Immature natural killer cell (primary cell): Measurements from ENCODE around the gene TXNIP. TPM values are rescaled to one million over a fixed set of nuclear protein-coding genes. Genes with fewer than 3 reads are reported as not detected.
A peak's percentile ranks its signal among the peaks of the same experiment; 100 is the strongest.

Source experiments
- DNase-seq, 3 donors: peaks; one replicate each; pipeline ENCODE4 v3.0.0; 2022; ENCODE audit warnings: mixed read lengths in 1 of 3
- H3K27ac Mint-ChIP-seq, 6 donors: one replicate each; pipeline ENCODE4 v1.8.0; 2020; ENCODE audit warnings: mixed read lengths in 6 of 6, mild to moderate bottlenecking in 5 of 6, inconsistent platforms in 4 of 6, moderate library complexity in 3 of 6
- H3K27me3 Mint-ChIP-seq, 3 donors: one replicate each; pipeline ENCODE4 v1.8.0; 2020 to 2021; ENCODE audit warnings: low read depth in 3 of 3, mild to moderate bottlenecking in 3 of 3, mixed read lengths in 3 of 3, moderate library complexity in 3 of 3, inconsistent platforms in 1 of 3
- H3K36me3 Mint-ChIP-seq, 3 donors: one replicate each; pipeline ENCODE4 v1.8.0; 2020; ENCODE audit warnings: mixed read lengths in 3 of 3, inconsistent platforms in 2 of 3, mild to moderate bottlenecking in 2 of 3
- H3K4me1 Mint-ChIP-seq, 2 donors: one replicate each; pipeline ENCODE4 v1.8.0; 2020; ENCODE audit warnings: inconsistent platforms in 2 of 2, mild to moderate bottlenecking in 2 of 2, mixed read lengths in 2 of 2, moderate library complexity in 1 of 2
- H3K4me3 Mint-ChIP-seq, 5 donors: one replicate each; pipeline ENCODE4 v1.8.0; 2020; ENCODE audit warnings: mild to moderate bottlenecking in 5 of 5, mixed read lengths in 5 of 5, inconsistent platforms in 3 of 5, moderate library complexity in 3 of 5
- H3K9me3 Mint-ChIP-seq, 6 donors: one replicate each; pipeline ENCODE4 v1.8.0; 2020; ENCODE audit warnings: mild to moderate bottlenecking in 6 of 6, mixed read lengths in 6 of 6, inconsistent platforms in 4 of 6, moderate library complexity in 3 of 6
- polyA plus RNA-seq, 3 donors: library from polyadenylated mRNA; unstranded; fragments of 300-500 nt; fragmentation: Illumina TruSeq; gene quantifications; one replicate each; pipeline ENCODE4 v1.2.3, GENCODE V29; 2021

Gene TXNIP
- polyA plus RNA-seq, 3 donors from 2014 or later, result 3,408 to 4,367 (median 4,229) TPM

DNA sequence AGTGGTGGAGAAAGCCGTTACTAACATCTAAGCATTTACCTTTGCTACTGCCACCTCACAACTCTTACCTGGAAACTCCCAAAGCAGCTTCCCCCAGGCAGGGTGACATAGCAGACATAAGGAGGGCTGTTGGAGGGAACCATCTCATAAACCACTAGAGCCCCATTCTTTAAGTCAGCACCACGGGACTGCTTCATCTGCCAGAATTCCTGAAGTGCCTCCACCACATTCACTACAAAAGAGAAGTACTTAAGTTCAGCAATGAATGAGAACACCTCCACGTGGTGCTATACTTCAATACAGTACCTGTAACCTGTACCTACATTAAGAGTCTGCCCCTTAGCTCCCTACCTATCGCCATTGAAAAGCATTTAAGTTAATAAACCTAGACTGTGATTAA is 48.8 kb downstream of the TXNIP start:
- Mint-ChIP-seq H3K27me3 (no peaks in the 10 kb centered on the region), H3K9me3 (no peaks in the 10 kb centered on the region), H3K27ac (no peak overlapping the region), H3K4me1 (peaks cover 27 to 34% of the 10 kb centered on the region in 2 donors), H3K4me3 (no peak overlapping the region), H3K36me3 (peaks cover 3 to 16% (median 13%) of the 10 kb centered on the region in 3 donors)
- DNase-seq, result no peak

DNA sequence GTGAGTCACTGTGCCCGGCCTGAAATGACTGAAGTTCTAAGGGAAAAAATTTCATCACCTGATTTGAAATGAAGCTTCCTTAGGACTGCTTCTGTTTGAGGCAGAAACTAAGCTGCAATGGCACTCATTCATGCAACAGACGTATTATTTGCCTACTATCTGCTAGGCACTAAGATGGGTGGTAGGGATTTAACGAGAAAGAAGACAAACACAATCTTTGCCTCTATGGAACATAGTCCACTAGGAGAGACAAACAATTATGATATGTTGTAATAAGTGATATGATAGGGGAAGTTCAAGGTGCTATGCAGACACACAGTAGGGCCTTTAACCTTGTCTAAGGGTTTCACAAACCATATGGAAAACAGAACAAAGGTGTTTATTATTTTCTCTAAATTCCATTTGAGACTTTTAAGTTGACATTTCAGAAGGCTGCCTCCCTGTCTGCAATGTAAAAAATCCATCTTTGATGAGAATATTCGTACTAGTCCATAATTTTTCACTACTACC is 49.8 kb downstream of the TXNIP start:
- Mint-ChIP-seq H3K27me3 (no peaks in the 10 kb centered on the region), H3K27ac (peak overlapping the region in 1 of 6 donors; percentile 21), H3K4me1 (peaks cover 20 to 26% of the 10 kb centered on the region in 2 donors), H3K9me3 (no peaks in the 10 kb centered on the region), H3K4me3 (no peak overlapping the region), H3K36me3 (peaks cover 9 to 26% (median 18%) of the 10 kb centered on the region in 3 donors)
- no peak for DNase-seq

DNA sequence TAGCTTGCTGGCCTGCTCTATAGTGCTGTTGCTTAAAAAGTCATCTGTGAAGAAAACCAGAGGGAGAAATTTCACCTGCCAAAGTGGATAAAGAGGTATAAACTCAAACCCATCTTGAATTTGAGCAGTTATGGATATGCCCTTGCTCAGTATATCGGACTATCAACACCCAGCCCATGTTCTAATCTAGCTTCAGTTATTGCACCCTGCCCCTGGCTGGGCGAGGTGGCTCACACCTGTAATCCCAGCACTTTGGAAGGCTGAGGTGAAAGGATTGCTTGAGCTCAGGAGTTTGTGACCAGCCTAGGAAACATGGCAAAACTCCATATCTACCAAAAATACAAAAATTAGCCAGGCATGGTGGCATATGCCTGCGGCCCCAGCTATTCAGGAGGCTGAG is 51.8 kb downstream of the TXNIP start:
- Mint-ChIP-seq H3K4me1 (peaks cover 4 to 7% of the 10 kb centered on the region in 2 donors), H3K27ac (peak overlapping the region in 3 of 6 donors; percentile 6 to 52 (median 26)), H3K36me3 (peaks cover 9 to 27% (median 21%) of the 10 kb centered on the region in 3 donors), H3K4me3 (no peak overlapping the region), H3K9me3 (no peaks in the 10 kb centered on the region), H3K27me3 (no peaks in the 10 kb centered on the region)
- no peak for DNase-seq

DNA sequence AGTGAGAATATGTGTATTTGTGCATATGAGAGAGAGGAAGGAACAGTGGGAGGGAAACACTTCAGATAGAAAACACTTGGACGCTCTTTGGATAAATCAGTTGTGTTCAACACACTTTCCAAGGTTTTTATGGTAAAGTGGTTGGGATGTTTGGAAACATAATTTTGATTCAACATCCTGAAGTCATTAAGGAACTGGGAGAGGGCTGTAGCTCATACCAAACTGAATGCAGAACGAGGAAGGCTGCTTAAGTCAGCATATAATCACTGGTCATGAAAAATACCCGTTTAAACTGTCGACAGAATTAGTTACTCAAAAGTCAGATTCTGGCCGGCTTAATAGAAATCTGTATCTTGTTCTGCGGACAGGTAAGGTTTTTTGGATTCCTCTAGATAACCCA is 53.5 kb downstream of the TXNIP start:
- Mint-ChIP-seq H3K4me3 (no peak overlapping the region), H3K27me3 (no peaks in the 10 kb centered on the region), H3K36me3 (peaks cover 9 to 27% (median 18%) of the 10 kb centered on the region in 3 donors), H3K27ac (peak overlapping the region in 1 of 6 donors; percentile 28), H3K9me3 (no peaks in the 10 kb centered on the region), H3K4me1 (no peaks in the 10 kb centered on the region)
- no peak for DNase-seq

Other genes starting within 250 kb of the TXNIP start
- gene RNF115, start 172.5 kb downstream of the TXNIP start, polyA plus RNA-seq, result 1 to 10 TPM; 4.7 to 9.4 (median 8.3) TPM
- gene POLR3C, start 172.4 kb downstream of the TXNIP start, polyA plus RNA-seq, result 10 to 100 TPM; 34.5 to 56.4 (median 45.6) TPM
- gene NUDT17, start 150.9 kb downstream of the TXNIP start, polyA plus RNA-seq, result 1 to 10 TPM in 2 of 3 donors, not detected in 1; 3.8 to 4.1 TPM
- 10 to 100 TPM in 2 of 3 donors, 1 to 10 TPM in 1; 9.3 to 27.1 (median 10.5) TPM for gene PIAS3, start 137.5 kb downstream of the TXNIP start, polyA plus RNA-seq
- gene ANKRD35, start 110.7 kb downstream of the TXNIP start, polyA plus RNA-seq, result under 1 TPM; 0.40 to 0.93 (median 0.86) TPM
- not detected for gene ITGA10, start 86.5 kb downstream of the TXNIP start, polyA plus RNA-seq
- 10 to 100 TPM; 40.2 to 73.0 (median 56.9) TPM for gene PEX11B, start 77.9 kb downstream of the TXNIP start, polyA plus RNA-seq
- gene RBM8A, start 69.1 kb downstream of the TXNIP start, polyA plus RNA-seq, result 100 to 1,000 TPM; 175 to 256 (median 194) TPM
- 10 to 100 TPM; 17.9 to 28.0 (median 20.7) TPM for gene LIX1L, start 38.6 kb downstream of the TXNIP start, polyA plus RNA-seq
- gene ANKRD34A, start 32.0 kb downstream of the TXNIP start, polyA plus RNA-seq, result under 1 TPM in 2 of 3 donors, not detected in 1; 0.11 to 0.55 TPM
- 100 to 1,000 TPM; 112 to 207 (median 119) TPM for gene POLR3GL, start 31.9 kb downstream of the TXNIP start, polyA plus RNA-seq
- not detected for gene HJV, start 25.2 kb upstream of the TXNIP start, polyA plus RNA-seq
- gene NBPF10, start 148.2 kb upstream of the TXNIP start, polyA plus RNA-seq, result under 1 TPM in 2 of 3 donors, not detected in 1; 0.06 to 0.11 TPM
- gene NOTCH2NLA, start 232.4 kb upstream of the TXNIP start, polyA plus RNA-seq, result 10 to 100 TPM; 18.9 to 19.7 (median 19.2) TPM